Suprapubic skin (tissue), 3 donors: ENCODE results near the gene MAVS.

Experiments
- EP300 ChIP-seq: sonication (generic); formaldehyde crosslinking; IDR thresholded peaks from one replicate; pipeline ENCODE4 v1.6.1; 2017; ENCODE audit warnings: antibody characterized with exemption
- TF ChIP-seq, protein P1 (sequence below), 2 donors: fragments of 200-600 bp in 1 of 2; fragments of 450-650 bp in 1 of 2; sonication (generic) in 1 of 2; IDR thresholded peaks; one replicate each; pipeline ENCODE4 v1.5.1; 2016 to 2019; ENCODE audit warnings: antibody characterized with exemption in 2 of 2, mild to moderate bottlenecking in 1 of 2, moderate library complexity in 1 of 2

DNA sequence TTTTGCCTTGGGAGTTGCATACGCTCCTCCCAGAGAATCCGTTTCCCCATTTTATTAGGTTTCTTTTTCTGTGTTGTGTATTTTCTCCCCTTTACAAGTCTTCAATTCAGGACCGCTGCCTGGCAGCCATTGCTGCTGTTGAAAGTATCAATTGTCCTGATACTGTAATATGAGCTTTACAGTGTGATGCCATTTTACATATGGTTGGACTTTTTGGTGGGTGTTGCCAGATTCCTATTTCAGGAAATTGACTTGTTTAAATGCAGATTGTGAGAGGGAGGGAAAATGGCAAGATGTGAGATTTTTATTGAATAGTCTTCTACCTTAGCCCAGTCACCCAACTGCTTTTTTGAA is 43.7 kb downstream of the MAVS start:
- no peak for TF ChIP-seq EP300
- TF ChIP-seq, protein P1, sequence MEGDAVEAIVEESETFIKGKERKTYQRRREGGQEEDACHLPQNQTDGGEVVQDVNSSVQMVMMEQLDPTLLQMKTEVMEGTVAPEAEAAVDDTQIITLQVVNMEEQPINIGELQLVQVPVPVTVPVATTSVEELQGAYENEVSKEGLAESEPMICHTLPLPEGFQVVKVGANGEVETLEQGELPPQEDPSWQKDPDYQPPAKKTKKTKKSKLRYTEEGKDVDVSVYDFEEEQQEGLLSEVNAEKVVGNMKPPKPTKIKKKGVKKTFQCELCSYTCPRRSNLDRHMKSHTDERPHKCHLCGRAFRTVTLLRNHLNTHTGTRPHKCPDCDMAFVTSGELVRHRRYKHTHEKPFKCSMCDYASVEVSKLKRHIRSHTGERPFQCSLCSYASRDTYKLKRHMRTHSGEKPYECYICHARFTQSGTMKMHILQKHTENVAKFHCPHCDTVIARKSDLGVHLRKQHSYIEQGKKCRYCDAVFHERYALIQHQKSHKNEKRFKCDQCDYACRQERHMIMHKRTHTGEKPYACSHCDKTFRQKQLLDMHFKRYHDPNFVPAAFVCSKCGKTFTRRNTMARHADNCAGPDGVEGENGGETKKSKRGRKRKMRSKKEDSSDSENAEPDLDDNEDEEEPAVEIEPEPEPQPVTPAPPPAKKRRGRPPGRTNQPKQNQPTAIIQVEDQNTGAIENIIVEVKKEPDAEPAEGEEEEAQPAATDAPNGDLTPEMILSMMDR (IDR thresholded peaks at IDR 0.05), result no peak
